K562 (cell line): Measurements from ENCODE around the gene RSRP1. TPM values are rescaled to one million over a fixed set of nuclear protein-coding genes. Genes with fewer than 3 reads are reported as not detected.
A peak's percentile ranks its signal among the peaks of the same experiment; 100 is the strongest.

Source experiments
- ARID4B ChIP-seq: sonication (generic); formaldehyde crosslinking; IDR thresholded peaks from 2 replicates; pipeline ENCODE4 v1.8.0; 2022; ENCODE audit warnings: mild to moderate bottlenecking, missing genetic modification reagents
- CEBPG ChIP-seq, 3 experiments: fragments of 200-800 bp in 1 of 3; sonication (Bioruptor generic) in 1 of 3; sonication (generic) in 1 of 3; formaldehyde crosslinking in 1 of 3; IDR thresholded peaks in 2 of 3; conservative IDR thresholded peaks in 1 of 3; 2 replicates each; pipeline versions ENCODE4 v1.6.1 to v1.8.0; 2016 to 2022; ENCODE audit warnings: missing compliant biosample characterization in 2 of 3, missing genetic modification characterization in 2 of 3, mild to moderate bottlenecking in 1 of 3, missing genetic modification reagents in 1 of 3
- CTCF ChIP-seq, 3 experiments: IDR thresholded peaks in 2 of 3; conservative IDR thresholded peaks in 1 of 3; 2 replicates each; pipeline ENCODE4 v1.5.1; 2011 to 2012; ENCODE audit warnings: low read length in 3 of 3, mild to moderate bottlenecking in 3 of 3, control low read depth in 2 of 3, improper control_type of control experiment in 1 of 3, inconsistent platforms in 1 of 3, low read depth in 1 of 3, mixed read lengths in 1 of 3, moderate library complexity in 1 of 3; ENCODE audit not compliant: insufficient read depth in 2 of 3
- ELF4 ChIP-seq: fragments of 450-650 bp; formaldehyde crosslinking; IDR thresholded peaks from 2 replicates; pipeline ENCODE4 v1.4.0; 2022; ENCODE audit warnings: missing genetic modification characterization
- ESRRB ChIP-seq: fragments of 250-450 bp; sonication (Bioruptor Pico); IDR thresholded peaks from 2 replicates; pipeline ENCODE4 v1.5.0; 2020; ENCODE audit warnings: mild to moderate bottlenecking, moderate library complexity, borderline replicate concordance
- NR2C1 ChIP-seq, 2 experiments: fragments of 450-650 bp; IDR thresholded peaks; 2 replicates each; pipeline ENCODE4 v1.6.1; 2017; ENCODE audit warnings: mild to moderate bottlenecking in 2 of 2, antibody characterized with exemption in 1 of 2, inconsistent platforms in 1 of 2, missing compliant biosample characterization in 1 of 2, missing genetic modification characterization in 1 of 2
- NR2C2 ChIP-seq, 2 experiments: fragments of 200-800 bp in 1 of 2; sonication (Bioruptor generic) in 1 of 2; sonication (generic) in 1 of 2; formaldehyde crosslinking in 1 of 2; IDR thresholded peaks; 2 replicates each; pipeline versions ENCODE4 v1.6.1 to v1.8.0; 2016 to 2022; ENCODE audit warnings: mild to moderate bottlenecking in 1 of 2, missing compliant biosample characterization in 1 of 2, missing genetic modification characterization in 1 of 2, missing genetic modification reagents in 1 of 2
- PHF21A ChIP-seq: fragments of 450-650 bp; IDR thresholded peaks from 2 replicates; pipeline ENCODE4 v1.6.1; 2017; ENCODE audit warnings: low read depth, borderline replicate concordance
- POLR2AphosphoS5 ChIP-seq: IDR thresholded peaks from 2 replicates; pipeline ENCODE4 v1.6.1; 2011; ENCODE audit warnings: mild to moderate bottlenecking, low read depth, low read length, moderate library complexity; ENCODE audit not compliant: control insufficient read depth, insufficient read depth
- SREBF2 ChIP-seq: sonication (generic); formaldehyde crosslinking; IDR thresholded peaks from 2 replicates; pipeline ENCODE4 v1.4.0; 2020; ENCODE audit warnings: mild to moderate bottlenecking, missing genetic modification reagents
- ZBTB9 ChIP-seq: fragments of 450-650 bp; formaldehyde crosslinking; IDR thresholded peaks from 2 replicates; pipeline ENCODE4 v1.4.0; 2020; ENCODE audit warnings: mild to moderate bottlenecking, moderate library complexity
- ZNF263 ChIP-seq: sonication (generic); formaldehyde crosslinking; IDR thresholded peaks from 2 replicates; pipeline ENCODE4 v1.8.0; 2022; ENCODE audit warnings: mild to moderate bottlenecking, missing genetic modification reagents, borderline replicate concordance
- ZNF316 ChIP-seq: fragments of 450-650 bp; IDR thresholded peaks from 2 replicates; pipeline ENCODE4 v1.6.1; 2016
- ZNF551 ChIP-seq: fragments of 250-450 bp; sonication (Bioruptor Pico); IDR thresholded peaks from 2 replicates; pipeline ENCODE4 v1.5.0; 2021; ENCODE audit warnings: mild to moderate bottlenecking, moderate library complexity
- ZNF76 ChIP-seq: fragments of 250-450 bp; sonication (Bioruptor Pico); IDR thresholded peaks from 2 replicates; pipeline ENCODE4 v1.4.0; 2020; ENCODE audit warnings: mild to moderate bottlenecking, moderate library complexity, borderline replicate concordance
- ZNF764 ChIP-seq: fragments of 250-450 bp; sonication (Bioruptor Pico); IDR thresholded peaks from 2 replicates; pipeline ENCODE4 v1.4.0; 2020; ENCODE audit warnings: low read depth, mild to moderate bottlenecking, moderate library complexity
- polyA plus RNA-seq, 8 experiments: library from polyadenylated mRNA; depleted of rRNA in 4 of 8; stranded (reverse) in 5 of 8; unstranded in 3 of 8; fragments of >200 nt; fragmentation: Nextera tagmentation in 2 of 8; fragmentation: Illumina TruSeq in 1 of 8; extraction: Ambion mirVana in 2 of 8; extraction: Trizol in 1 of 8; gene quantifications; 2 replicates each; pipeline versions ENCODE4 v1.2.1 to v1.2.3, GENCODE V29; 2011 to 2014; ENCODE audit warnings: inconsistent platforms in 1 of 8, missing spikeins in 1 of 8
- total RNA-seq, 7 experiments: library from RNA; depleted of rRNA in 6 of 7; stranded (reverse); fragments of >200 nt in 6 of 7; fragmentation: Illumina TruSeq in 2 of 7; extraction: Trizol in 2 of 7; gene quantifications; 2 replicates each; pipeline versions ENCODE4 v1.2.1 to v1.2.3, GENCODE V29; 2011 to 2021; ENCODE audit warnings: low replicate concordance in 1 of 7
- TF ChIP-seq, protein P1 (sequence below): sonication (generic); IDR thresholded peaks from 2 replicates; pipeline ENCODE4 v1.6.1; 2016

Gene RSRP1
- total and polyA plus RNA-seq, 9 of the 15 experiments (the other 6 are each of a cell fraction or from before 2014, with no cell fraction given): 27.2 to 283 (median 146) TPM

DNA sequence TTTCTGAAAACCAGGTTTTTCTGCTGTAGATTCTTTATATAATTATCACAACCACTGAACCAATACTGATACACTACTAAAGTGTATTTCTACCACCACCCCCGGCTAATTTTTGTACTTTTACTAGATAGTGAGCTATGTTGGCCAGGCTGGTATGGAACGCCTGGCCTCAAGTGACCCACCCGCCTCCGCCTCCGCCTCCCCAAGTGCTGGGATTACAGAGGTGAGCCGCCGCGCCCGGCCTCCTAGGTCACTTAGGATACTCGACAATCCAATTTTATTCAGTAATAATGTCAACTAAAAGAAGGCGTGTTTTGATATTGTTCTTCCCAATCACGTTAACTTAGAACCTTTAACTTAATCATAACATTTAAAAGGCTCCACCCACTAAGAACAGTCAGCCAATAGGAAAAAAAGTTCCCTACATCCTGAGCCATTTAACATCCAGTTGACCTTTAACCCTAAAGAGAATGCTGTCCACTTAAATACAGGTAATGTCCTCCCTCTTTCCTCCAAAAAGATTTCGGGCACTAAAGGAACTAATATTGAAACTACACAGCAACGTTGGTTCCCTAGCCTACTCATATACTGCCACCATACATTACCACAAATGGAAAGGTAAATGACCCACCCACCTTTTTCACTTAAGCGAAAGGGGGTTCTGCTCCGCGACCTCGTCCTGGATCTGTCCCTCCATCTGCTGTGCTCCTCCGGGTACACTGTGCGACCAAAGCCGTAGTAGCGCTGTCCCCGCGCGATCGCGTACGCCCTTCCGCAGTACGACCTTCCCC is 1.2 kb downstream of the RSRP1 start (continued):
- TF ChIP-seq CTCF (IDR thresholded peaks at IDR 0.05 in 2 of 3, conservative IDR thresholded peaks at IDR 0.05 in 1 of 3; ENCODE audit: insufficient read depth in 2 of 3, low read depth in 1 of 3, low read length in 3 of 3) (no peak), NR2C2 (CRISPR knock-in tag; IDR thresholded peaks at IDR 0.05) (peak; percentile 86), NR2C2 (tag; IDR thresholded peaks at IDR 0.05) (peak; percentile 96), NR2C1 (IDR thresholded peaks at IDR 0.05) (peak; percentile 94), NR2C1 (tag; IDR thresholded peaks at IDR 0.05) (peak; percentile 96), ZNF76 (CRISPR knock-in tag) (no peak), ZNF263 (CRISPR knock-in tag) (peak; percentile 72), ESRRB (no peak), ZNF551 (CRISPR knock-in tag) (no peak), CEBPG (CRISPR knock-in tag; IDR thresholded peaks at IDR 0.05) (no peak), CEBPG (tag; conservative IDR thresholded peaks at IDR 0.05 in 1 of 2, IDR thresholded peaks at IDR 0.05 in 1 of 2) (no peak), SREBF2 (CRISPR knock-in tag) (no peak), ZBTB9 (CRISPR knock-in tag) (0 out of 2 replicates have a peak, but pooled peaks have one; percentile 61), ELF4 (no peak), ZNF316 (no peak), PHF21A (no peak), POLR2AphosphoS5 (0 out of 2 replicates have a peak, but pooled peaks have one; percentile 6), ZNF764 (CRISPR knock-in tag) (peak; percentile 56; the same call in 1 of the 2 replicates), ARID4B (CRISPR knock-in tag) (peak; percentile 38)
- TF ChIP-seq, protein P1, sequence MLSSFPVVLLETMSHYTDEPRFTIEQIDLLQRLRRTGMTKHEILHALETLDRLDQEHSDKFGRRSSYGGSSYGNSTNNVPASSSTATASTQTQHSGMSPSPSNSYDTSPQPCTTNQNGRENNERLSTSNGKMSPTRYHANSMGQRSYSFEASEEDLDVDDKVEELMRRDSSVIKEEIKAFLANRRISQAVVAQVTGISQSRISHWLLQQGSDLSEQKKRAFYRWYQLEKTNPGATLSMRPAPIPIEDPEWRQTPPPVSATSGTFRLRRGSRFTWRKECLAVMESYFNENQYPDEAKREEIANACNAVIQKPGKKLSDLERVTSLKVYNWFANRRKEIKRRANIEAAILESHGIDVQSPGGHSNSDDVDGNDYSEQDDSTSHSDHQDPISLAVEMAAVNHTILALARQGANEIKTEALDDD: no peak
